HG03342 (cell line): ENCODE data around the gene ASH1L.
A peak's percentile ranks its signal among the peaks of the same experiment; 100 is the strongest.
"Not testable (repeated sequence)": the region's sequence is repeated elsewhere in the genome, so short reads cannot be mapped to it uniquely, and the experiment has no call there.

ENCODE experiments used
- ATAC-seq: cut with Tn5 transposase; IDR thresholded peaks from one replicate; pipeline ENCODE4 v1.9.1; 2021; ENCODE audit warnings: mild to moderate bottlenecking, moderate library complexity; ENCODE audit not compliant: unreplicated experiment

ASH1L gene

GRCh38 chr1:155563377-155564022 is 897 bp upstream of the ASH1L start:
- ATAC-seq = not testable (repeated sequence)

- ATAC-seq = peak; percentile 27
Measured at GRCh38 chr1:155561779-155562580, 623 bp downstream of the ASH1L start.

GRCh38 chr1:155555915-155556314 is 6.7 kb downstream of the ASH1L start:
- no peak for ATAC-seq

GRCh38 chr1:155553349-155553748 is 9.3 kb downstream of the ASH1L start:
- ATAC-seq = no peak

- ATAC-seq = no peak
Measured at GRCh38 chr1:155548706-155549105, 13.9 kb downstream of the ASH1L start.

- no peak for ATAC-seq
Measured at GRCh38 chr1:155540000-155540874, 22.4 kb downstream of the ASH1L start.

- ATAC-seq = no peak
Measured at GRCh38 chr1:155537193-155537592, 25.4 kb downstream of the ASH1L start.

- no peak for ATAC-seq
Measured at GRCh38 chr1:155531624-155532023, 31.0 kb downstream of the ASH1L start.

GRCh38 chr1:155529929-155530328 is 32.7 kb downstream of the ASH1L start:
- peak; percentile 53 for ATAC-seq

GRCh38 chr1:155529109-155529508 is 33.5 kb downstream of the ASH1L start:
- ATAC-seq = peak; percentile 12

- ATAC-seq = no peak
Measured at GRCh38 chr1:155527677-155528076, 34.9 kb downstream of the ASH1L start.

- no peak for ATAC-seq
Measured at GRCh38 chr1:155526356-155526755, 36.2 kb downstream of the ASH1L start.

- no peak for ATAC-seq
Measured at GRCh38 chr1:155522069-155522468, 40.5 kb downstream of the ASH1L start.

GRCh38 chr1:155518484-155518883 is 44.1 kb downstream of the ASH1L start:
- no peak for ATAC-seq

GRCh38 chr1:155514582-155515187 is 47.9 kb downstream of the ASH1L start:
- no peak for ATAC-seq

GRCh38 chr1:155513300-155513916 is 49.2 kb downstream of the ASH1L start:
- no peak for ATAC-seq

- ATAC-seq = not testable (repeated sequence)
Measured at GRCh38 chr1:155511385-155511784, 51.2 kb downstream of the ASH1L start.

GRCh38 chr1:155509064-155509463 is 53.5 kb downstream of the ASH1L start:
- no peak for ATAC-seq

- ATAC-seq = no peak
Measured at GRCh38 chr1:155507945-155508344, 54.7 kb downstream of the ASH1L start.

GRCh38 chr1:155505963-155506362 is 56.6 kb downstream of the ASH1L start:
- not testable (repeated sequence) for ATAC-seq

GRCh38 chr1:155504207-155504606 is 58.4 kb downstream of the ASH1L start:
- ATAC-seq = no peak
